Measurements from ENCODE around the gene NDUFB10.

Gene NDUFB10

DNA sequence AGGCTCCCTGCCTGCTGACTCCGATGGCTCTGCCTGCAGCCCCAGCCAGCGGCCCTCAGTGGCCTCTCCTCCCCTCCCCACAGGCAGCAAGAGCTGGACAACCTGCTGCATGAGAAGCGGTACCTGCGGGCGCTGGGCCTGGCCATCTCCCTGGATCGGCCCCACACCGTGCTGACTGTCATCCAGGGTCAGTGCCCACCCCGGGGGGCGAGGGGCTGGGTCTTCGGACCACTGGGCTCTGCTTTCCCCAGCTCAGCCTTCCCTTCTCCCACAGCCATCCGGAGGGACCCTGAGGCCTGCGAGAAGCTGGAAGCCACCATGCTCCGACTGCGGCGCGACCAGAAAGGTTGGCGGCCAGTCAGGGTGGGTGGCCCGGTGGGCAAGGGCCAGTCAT lies 18.5 kb downstream of the NDUFB10 start:
- Histone ChIP-seq H3K79me2 (ENCODE audit: insufficient read depth, low read length) (peaks cover 4% of the 10 kb centered on the region; the same call in 1 of the 2 replicates), H3K4me3 (ENCODE audit: low read depth, low read length, poor library complexity, severe bottlenecking) (no peak overlapping the region), H3K36me3 (ENCODE audit: insufficient read depth, low read length) (peaks cover 49% of the 10 kb centered on the region), H2AFZ (ENCODE audit: low read length) (no peak overlapping the region), H3F3A (ENCODE audit: insufficient read depth, low read length) (no peaks in the 10 kb centered on the region), H4K20me1 (ENCODE audit: insufficient read depth, low read length) (no peaks in the 10 kb centered on the region), H3K4me1 (ENCODE audit: insufficient read depth, low read length, severe bottlenecking) (peaks cover 13% of the 10 kb centered on the region), H3K4me2 (ENCODE audit: low read length) (no peak overlapping the region), H3K27me3 (ENCODE audit: insufficient read depth, low read length) (no peaks in the 10 kb centered on the region; the same call in 1 of the 2 replicates), H3K27ac (ENCODE audit: low read depth, low read length, poor library complexity, severe bottlenecking) (no peak overlapping the region), H3K9me2 (ENCODE audit: low read depth, low read length) (no peaks in the 10 kb centered on the region), H3K9me3 (ENCODE audit: low read length) (no peaks in the 10 kb centered on the region), H3K9ac (ENCODE audit: low read length) (no peak overlapping the region)
- TF ChIP-seq EZH2 (IDR thresholded peaks at IDR 0.05; ENCODE audit: borderline replicate concordance, low read length) (no peak), CTCF (IDR thresholded peaks at IDR 0.05; ENCODE audit: low read length) (no peak)

- no peaks in the 10 kb centered on the region; the same call in 1 of the 2 replicates for H3K27me3 ChIP-seq (ENCODE audit: insufficient read depth, low read length)
- H3K9me2 ChIP-seq (ENCODE audit: low read depth, low read length) = no peaks in the 10 kb centered on the region
- H3F3A ChIP-seq (ENCODE audit: insufficient read depth, low read length) = no peaks in the 10 kb centered on the region
- H3K4me2 ChIP-seq (ENCODE audit: low read length) = no peak overlapping the region
- H3K27ac ChIP-seq (ENCODE audit: low read depth, low read length, poor library complexity, severe bottlenecking) = no peak overlapping the region
- H3K79me2 ChIP-seq (ENCODE audit: insufficient read depth, low read length) = no peaks in the 10 kb centered on the region
- peaks cover 11% of the 10 kb centered on the region for H3K4me1 ChIP-seq (ENCODE audit: insufficient read depth, low read length, severe bottlenecking)
- TF ChIP-seq CTCF (IDR thresholded peaks at IDR 0.05; ENCODE audit: low read length) = no peak
- TF ChIP-seq EZH2 (IDR thresholded peaks at IDR 0.05; ENCODE audit: borderline replicate concordance, low read length) = no peak
- peaks cover 49% of the 10 kb centered on the region for H3K36me3 ChIP-seq (ENCODE audit: insufficient read depth, low read length)
- no peak overlapping the region for H2AFZ ChIP-seq (ENCODE audit: low read length)
- H3K4me3 ChIP-seq (ENCODE audit: low read depth, low read length, poor library complexity, severe bottlenecking) = no peak overlapping the region
- no peak overlapping the region for H3K9ac ChIP-seq (ENCODE audit: low read length)
- H4K20me1 ChIP-seq (ENCODE audit: insufficient read depth, low read length) = no peaks in the 10 kb centered on the region
- no peaks in the 10 kb centered on the region for H3K9me3 ChIP-seq (ENCODE audit: low read length)
Measured at GRCh38 chr16:1978476-1979120, 19.3 kb downstream of the NDUFB10 start.

GRCh38 chr16:1979271-1980029 lies 20.1 kb downstream of the NDUFB10 start:
- Histone ChIP-seq H3K4me1 (ENCODE audit: insufficient read depth, low read length, severe bottlenecking) (peaks cover 12% of the 10 kb centered on the region), H3F3A (ENCODE audit: insufficient read depth, low read length) (no peaks in the 10 kb centered on the region), H3K4me2 (ENCODE audit: low read length) (no peak overlapping the region), H3K79me2 (ENCODE audit: insufficient read depth, low read length) (no peaks in the 10 kb centered on the region), H4K20me1 (ENCODE audit: insufficient read depth, low read length) (no peaks in the 10 kb centered on the region), H3K9me2 (ENCODE audit: low read depth, low read length) (no peaks in the 10 kb centered on the region), H2AFZ (ENCODE audit: low read length) (no peak overlapping the region), H3K36me3 (ENCODE audit: insufficient read depth, low read length) (peaks cover 45% of the 10 kb centered on the region), H3K27me3 (ENCODE audit: insufficient read depth, low read length) (no peaks in the 10 kb centered on the region; the same call in 1 of the 2 replicates), H3K27ac (ENCODE audit: low read depth, low read length, poor library complexity, severe bottlenecking) (no peak overlapping the region), H3K9me3 (ENCODE audit: low read length) (no peaks in the 10 kb centered on the region), H3K4me3 (ENCODE audit: low read depth, low read length, poor library complexity, severe bottlenecking) (no peak overlapping the region), H3K9ac (ENCODE audit: low read length) (no peak overlapping the region)
- no peak for TF ChIP-seq EZH2 (IDR thresholded peaks at IDR 0.05; ENCODE audit: borderline replicate concordance, low read length)
- no peak for TF ChIP-seq CTCF (IDR thresholded peaks at IDR 0.05; ENCODE audit: low read length)
